PC-3 (cell line): Measurements from ENCODE around the gene RTTN.

Experiments used
- EZH2 ChIP-seq: fragments of 300-600 bp; sonication (generic); IDR thresholded peaks from one replicate; pipeline ENCODE4 v1.6.1; 2017; ENCODE audit warnings: antibody characterized with exemption, mild to moderate bottlenecking, low read length; ENCODE audit not compliant: unreplicated experiment
- TF ChIP-seq, protein P1 (sequence below): fragments of 300-600 bp; sonication (generic); conservative IDR thresholded peaks from 2 replicates; pipeline ENCODE4 v1.5.1; 2017; ENCODE audit warnings: antibody characterized with exemption, low read depth, mild to moderate bottlenecking, low read length

- TF ChIP-seq, protein P1, sequence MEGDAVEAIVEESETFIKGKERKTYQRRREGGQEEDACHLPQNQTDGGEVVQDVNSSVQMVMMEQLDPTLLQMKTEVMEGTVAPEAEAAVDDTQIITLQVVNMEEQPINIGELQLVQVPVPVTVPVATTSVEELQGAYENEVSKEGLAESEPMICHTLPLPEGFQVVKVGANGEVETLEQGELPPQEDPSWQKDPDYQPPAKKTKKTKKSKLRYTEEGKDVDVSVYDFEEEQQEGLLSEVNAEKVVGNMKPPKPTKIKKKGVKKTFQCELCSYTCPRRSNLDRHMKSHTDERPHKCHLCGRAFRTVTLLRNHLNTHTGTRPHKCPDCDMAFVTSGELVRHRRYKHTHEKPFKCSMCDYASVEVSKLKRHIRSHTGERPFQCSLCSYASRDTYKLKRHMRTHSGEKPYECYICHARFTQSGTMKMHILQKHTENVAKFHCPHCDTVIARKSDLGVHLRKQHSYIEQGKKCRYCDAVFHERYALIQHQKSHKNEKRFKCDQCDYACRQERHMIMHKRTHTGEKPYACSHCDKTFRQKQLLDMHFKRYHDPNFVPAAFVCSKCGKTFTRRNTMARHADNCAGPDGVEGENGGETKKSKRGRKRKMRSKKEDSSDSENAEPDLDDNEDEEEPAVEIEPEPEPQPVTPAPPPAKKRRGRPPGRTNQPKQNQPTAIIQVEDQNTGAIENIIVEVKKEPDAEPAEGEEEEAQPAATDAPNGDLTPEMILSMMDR = no peak
- TF ChIP-seq EZH2 = no peak
Measured at GRCh38 chr18:70031221-70031620, 174.3 kb downstream of the RTTN start.
